Subcutaneous adipose tissue (tissue), 4 donors: ENCODE results near the gene SLC17A9. TPM values are rescaled to one million over a fixed set of nuclear protein-coding genes. Genes with fewer than 3 reads are reported as not detected.

Source experiments
- CTCF ChIP-seq: fragments of 450-650 bp; IDR thresholded peaks from one replicate; pipeline ENCODE4 v1.5.1; 2016; ENCODE audit warnings: low read depth, mild to moderate bottlenecking, control low read depth, antibody characterized with exemption, moderate library complexity
- total RNA-seq, 4 donors: library from RNA; depleted of rRNA; stranded (reverse); fragments of >200 nt; gene quantifications; one replicate each; pipeline ENCODE4 v1.1.0, GENCODE V29; 2016

Gene SLC17A9
- total RNA-seq, 4 donors from 2014 or later = 0.38 to 6.8 (median 2.1) TPM

- TF ChIP-seq CTCF = no peak
Measured at GRCh38 chr20:62977613-62978560, 25.4 kb downstream of the SLC17A9 start.

GRCh38 chr20:62978561-62978943, 26.0 kb downstream of the SLC17A9 start:
- no peak for TF ChIP-seq CTCF

GRCh38 chr20:62979310-62979709, 26.8 kb downstream of the SLC17A9 start:
- no peak for TF ChIP-seq CTCF

- TF ChIP-seq CTCF = no peak
Measured at GRCh38 chr20:62979876-62980373, 27.4 kb downstream of the SLC17A9 start.

GRCh38 chr20:62980380-62980960, 28.0 kb downstream of the SLC17A9 start:
- no peak for TF ChIP-seq CTCF

GRCh38 chr20:62980970-62981369, 28.5 kb downstream of the SLC17A9 start:
- TF ChIP-seq CTCF = no peak
